ENCODE data around the gene SMC6.

DNA sequence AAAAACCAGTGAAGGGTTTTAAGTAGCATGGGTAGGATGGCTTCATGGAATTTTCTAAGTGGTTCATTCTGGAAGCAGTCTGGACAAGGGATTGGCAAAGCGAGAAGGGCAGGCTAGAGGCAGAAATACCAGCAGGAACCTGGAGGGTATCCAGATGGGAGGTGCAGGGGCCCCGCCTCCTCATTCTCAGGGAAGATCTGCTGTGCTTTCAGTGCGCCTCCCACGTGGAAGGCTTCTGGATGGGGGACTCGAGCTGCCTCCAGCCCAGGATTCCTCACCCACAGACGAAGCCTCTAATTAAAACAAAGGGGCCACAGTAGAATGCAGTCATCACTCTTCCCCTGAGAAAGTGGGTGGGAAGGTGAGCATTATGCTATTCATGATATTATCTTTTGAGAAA is 133.3 kb downstream of the SMC6 start:
- TF ChIP-seq ZNF274 (IDR thresholded peaks at IDR 0.05; ENCODE audit: low read depth, low read length): no peak
- no peak for TF ChIP-seq SUZ12 (IDR thresholded peaks at IDR 0.05; ENCODE audit: extremely low read depth, insufficient read depth, insufficient read length)
- no peak for TF ChIP-seq YY1 (IDR thresholded peaks at IDR 0.05; ENCODE audit: insufficient read depth, insufficient read length)
